Natural killer cell (primary cell): ENCODE results near the gene ZNF621. TPM values are rescaled to one million over a fixed set of nuclear protein-coding genes. Genes with fewer than 3 reads are reported as not detected.

ENCODE experiments used
- ATAC-seq, 3 donors: fragments of 150-1000 bp in 2 of 3; fragments of 200-7000 bp in 1 of 3; cut with Tn5 transposase; 1 replicate in 1 of 3; 2 replicates in 2 of 3; pipeline ENCODE4 v1.10.0; 2021; ENCODE audit warnings: mild to moderate bottlenecking in 2 of 3, moderate library complexity in 2 of 3
- DNase-seq, 2 donors: peaks; one replicate each; pipeline versions ENCODE4 v3.0.0 to v3.0.0-alpha.2; 2013 to 2021; ENCODE audit warnings: mixed read lengths in 1 of 2
- H3K27ac ChIP-seq: one replicate; pipeline ENCODE4 v1.5.1; 2013; ENCODE audit warnings: mild to moderate bottlenecking, low read length
- H3K27me3 ChIP-seq: one replicate; pipeline ENCODE4 v1.6.1; 2013; ENCODE audit warnings: low read length; ENCODE audit not compliant: control insufficient read depth, insufficient read depth
- H3K36me3 ChIP-seq: one replicate; pipeline ENCODE4 v1.6.1; 2013; ENCODE audit warnings: low read length; ENCODE audit not compliant: control insufficient read depth, insufficient read depth
- H3K4me1 ChIP-seq: one replicate; pipeline ENCODE4 v1.6.1; 2013; ENCODE audit warnings: low read length; ENCODE audit not compliant: control insufficient read depth, insufficient read depth
- H3K4me3 ChIP-seq: one replicate; pipeline ENCODE4 v1.5.1; 2013; ENCODE audit warnings: low read length
- H3K9me3 ChIP-seq: one replicate; pipeline ENCODE4 v1.6.1; 2013; ENCODE audit warnings: low read length; ENCODE audit not compliant: control insufficient read depth, insufficient read depth
- H3K27ac Mint-ChIP-seq, 2 donors: one replicate each; pipeline ENCODE4 v1.8.0; 2022; ENCODE audit warnings: mild to moderate bottlenecking in 2 of 2, mixed read lengths in 2 of 2, moderate library complexity in 1 of 2
- H3K27me3 Mint-ChIP-seq, 2 donors: one replicate each; pipeline ENCODE4 v1.8.0; 2022; ENCODE audit warnings: low read depth in 2 of 2, mixed read lengths in 2 of 2
- H3K36me3 Mint-ChIP-seq: one replicate; pipeline ENCODE4 v1.8.0; 2022; ENCODE audit warnings: mixed read lengths
- H3K4me1 Mint-ChIP-seq, 2 donors: one replicate each; pipeline ENCODE4 v1.8.0; 2022; ENCODE audit warnings: mixed read lengths in 2 of 2
- H3K4me3 Mint-ChIP-seq: one replicate; pipeline ENCODE4 v1.8.0; 2022; ENCODE audit warnings: mild to moderate bottlenecking, moderate library complexity, mixed read lengths
- H3K9me3 Mint-ChIP-seq, 2 donors: one replicate each; pipeline ENCODE4 v1.8.0; 2022; ENCODE audit warnings: mixed read lengths in 2 of 2
- CTCF ChIP-seq: fragments of 200-600 bp; IDR thresholded peaks from one replicate; pipeline ENCODE4 v1.8.0; 2022; ENCODE audit warnings: antibody characterized with exemption
- WGBS: methylation state at CpG from one replicate; pipeline ENCODE4 v1.1.7; 2013; ENCODE audit warnings: missing lambda C conversion rate; ENCODE audit not compliant: insufficient coverage; 5-methylcytosine and 5-hydroxymethylcytosine counted together
- intact Hi-C: fragments of 100-400 bp; cut with micrococcal nuclease; formaldehyde crosslinking; loops from one replicate; pipeline ENCODE4 v1.14.2; 2022
- total RNA-seq, 4 donors: library from RNA; stranded (reverse); fragments of 120-200 nt in 1 of 4; gene quantifications; one replicate each; pipeline versions ENCODE4 v1.2.3 to v1.2.4, GENCODE V29; 2013 to 2022

Gene ZNF621
- total RNA-seq, 3 donors from 2014 or later (not counting 1 experiment from before 2014, with no cell fraction given) = 27.7 to 33.5 (median 31.0) TPM

- Mint-ChIP-seq H3K27me3 (no peaks in the 10 kb centered on the region), H3K36me3 (no peaks in the 10 kb centered on the region), H3K27ac (peak within 1 kb of the TSS; percentile 81 to 87), H3K9me3 (no peaks in the 10 kb centered on the region), H3K4me3 (peak within 1 kb of the TSS; percentile 93), H3K4me1 (peaks cover 8 to 15% of the 10 kb centered on the region in 2 donors)
- 10% methylated on average over 44 of the region's 44 CpGs for WGBS
- peak within 1 kb of the TSS; percentile 90 for H3K4me3 ChIP-seq
- peak; percentile 81 to 86 (median 84) for ATAC-seq
- no peaks in the 10 kb centered on the region for H3K27me3 ChIP-seq
- peaks cover 6% of the 10 kb centered on the region for H3K4me1 ChIP-seq
- TF ChIP-seq CTCF = peak; percentile 35
- no peaks in the 10 kb centered on the region for H3K9me3 ChIP-seq
- DNase-seq = peak; percentile 35 to 68
- no peaks in the 10 kb centered on the region for H3K36me3 ChIP-seq
- intact Hi-C loops = no loop called here
- peak within 1 kb of the TSS; percentile 63 for H3K27ac ChIP-seq
These were observed 18.9 kb upstream of the ZNF621 start, which contains the start of gene ZNF620 for GRCh38 chr3:40505599-40506462. Gene ZNF620 (plus strand): TSS chr3:40506039. CDS start chr3:40506353, 314 bp downstream.

GRCh38 chr3:40511031-40511718, 13.6 kb upstream of the ZNF621 start:
- intact Hi-C loops = no loop called here
- no peak for ATAC-seq
- WGBS = 100% methylated on average over 1 of the region's 1 CpG

GRCh38 chr3:40516201-40516600, 8.6 kb upstream of the ZNF621 start:
- Histone ChIP-seq H3K27me3 (no peaks in the 10 kb centered on the region), H3K27ac (no peak overlapping the region), H3K4me3 (no peak overlapping the region), H3K9me3 (no peaks in the 10 kb centered on the region), H3K36me3 (peaks cover 14% of the 10 kb centered on the region), H3K4me1 (no peaks in the 10 kb centered on the region)
- intact Hi-C loops = no loop called here
- Mint-ChIP-seq H3K9me3 (no peaks in the 10 kb centered on the region), H3K4me1 (no peaks in the 10 kb centered on the region), H3K4me3 (no peak overlapping the region), H3K27ac (no peak overlapping the region), H3K27me3 (no peaks in the 10 kb centered on the region), H3K36me3 (no peaks in the 10 kb centered on the region)
- ATAC-seq (no peak), DNase-seq (no peak)
- 97% methylated on average over 3 of the region's 5 CpGs for WGBS
- no peak for TF ChIP-seq CTCF

More at GRCh38 chr3:40511031-40511718, 13.6 kb upstream of the ZNF621 start:
- DNase-seq = no peak
- Histone ChIP-seq H3K4me3 (no peak overlapping the region), H3K4me1 (no peaks in the 10 kb centered on the region), H3K36me3 (peaks cover 10% of the 10 kb centered on the region), H3K9me3 (no peaks in the 10 kb centered on the region), H3K27ac (no peak overlapping the region), H3K27me3 (no peaks in the 10 kb centered on the region)
- no peak for TF ChIP-seq CTCF
- peaks cover 7 to 8% of the 10 kb centered on the region in 2 donors for H3K4me1 Mint-ChIP-seq
- no peak overlapping the region for H3K4me3 Mint-ChIP-seq
- H3K27me3 Mint-ChIP-seq = no peaks in the 10 kb centered on the region
- H3K9me3 Mint-ChIP-seq = no peaks in the 10 kb centered on the region
- no peaks in the 10 kb centered on the region for H3K36me3 Mint-ChIP-seq
- no peak overlapping the region for H3K27ac Mint-ChIP-seq
